Vagina (tissue), 2 donors: Measurements from ENCODE around the gene CFAP92. TPM values are rescaled to one million over a fixed set of nuclear protein-coding genes. Genes with fewer than 3 reads are reported as not detected.

Experiments used
- DNase-seq, 2 donors: peaks; one replicate each; pipeline ENCODE4 v3.0.0-alpha.2; 2017; ENCODE audit errors: extremely low spot score in 2 of 2
- H3K27ac ChIP-seq: fragments of 200-600 bp; sonication (generic); one replicate; pipeline ENCODE4 v1.5.1; 2019
- H3K27me3 ChIP-seq: fragments of 200-600 bp; sonication (generic); one replicate; pipeline ENCODE4 v1.5.1; 2019
- H3K36me3 ChIP-seq, 2 donors: fragments of 200-600 bp; sonication (generic); one replicate each; pipeline ENCODE4 v1.5.1; 2017 to 2019
- H3K4me1 ChIP-seq: fragments of 200-600 bp; sonication (generic); one replicate; pipeline ENCODE4 v1.5.1; 2019
- H3K4me3 ChIP-seq, 2 donors: fragments of 200-600 bp; sonication (generic); 1 replicate in 1 of 2; 2 replicates in 1 of 2; pipeline ENCODE4 v1.5.1; 2016 to 2019
- H3K9me3 ChIP-seq: fragments of 200-600 bp; sonication (generic); one replicate; pipeline ENCODE4 v1.5.1; 2019
- POLR2A ChIP-seq, 2 donors: fragments of 450-650 bp; IDR thresholded peaks; one replicate each; pipeline ENCODE4 v1.6.1; 2017; ENCODE audit warnings: antibody characterized with exemption in 2 of 2, mild to moderate bottlenecking in 2 of 2, moderate library complexity in 2 of 2
- POLR2AphosphoS5 ChIP-seq, 2 donors: sonication (generic); formaldehyde crosslinking; IDR thresholded peaks; one replicate each; pipeline ENCODE4 v1.9.0; 2017; ENCODE audit warnings: antibody characterized with exemption in 2 of 2, mild to moderate bottlenecking in 2 of 2, low read depth in 1 of 2; ENCODE audit not compliant: insufficient read depth in 1 of 2
- intact Hi-C: fragments of 100-400 bp; cut with DNase I; formaldehyde crosslinking; loops from one replicate; pipeline ENCODE4 v1.15.1; 2023
- total RNA-seq: library from RNA; depleted of rRNA; stranded (reverse); fragments of >200 nt; gene quantifications from one replicate; pipeline ENCODE4 v1.2.3, GENCODE V29; 2016
- TF ChIP-seq, protein P1 (sequence below), 3 experiments: fragments of 450-650 bp in 2 of 3; fragments of 200-600 bp in 1 of 3; sonication (generic) in 1 of 3; IDR thresholded peaks; one replicate each; pipeline ENCODE4 v1.5.1; 2017 to 2019; ENCODE audit warnings: antibody characterized with exemption in 3 of 3, mild to moderate bottlenecking in 2 of 3, moderate library complexity in 2 of 3

CFAP92 gene
- total RNA-seq, 1 donor from 2014 or later: not detected

DNA sequence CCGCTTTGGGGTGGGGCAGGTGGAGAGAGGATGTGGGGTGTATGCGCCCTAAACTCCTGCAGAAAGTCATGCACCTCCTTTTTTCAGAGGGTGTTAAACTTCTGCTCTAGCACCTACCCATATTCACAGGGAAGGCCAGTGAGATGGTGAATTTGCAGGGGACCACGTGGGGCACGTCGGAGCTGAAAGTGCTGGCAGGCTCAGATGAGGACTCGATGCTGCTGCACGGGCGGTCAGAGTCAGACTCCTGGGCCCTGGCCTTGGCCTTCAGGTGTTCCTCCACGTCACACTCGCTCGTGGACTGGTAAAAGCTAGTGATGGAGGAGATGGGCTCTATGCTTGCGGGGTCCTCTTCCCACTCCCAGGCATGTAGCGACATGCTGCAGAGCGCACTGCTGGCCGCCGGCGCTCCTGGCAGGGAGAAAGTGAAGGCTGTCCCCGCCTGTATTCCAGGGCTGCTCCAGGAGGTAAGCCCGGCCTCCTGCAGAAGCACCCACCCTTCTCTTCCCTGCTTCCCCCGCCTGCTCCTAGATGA lies 883 bp downstream of the CFAP92 start:
- DNase-seq: no peak
- no peak overlapping the region for H3K4me3 ChIP-seq
- no peaks in the 10 kb centered on the region for H3K36me3 ChIP-seq
- intact Hi-C loops: no loop called here
- no peaks in the 10 kb centered on the region for H3K27me3 ChIP-seq
- TF ChIP-seq POLR2A (IDR thresholded peaks at IDR 0.05) (no peak), POLR2AphosphoS5 (IDR thresholded peaks at IDR 0.05; ENCODE audit: insufficient read depth in 1 of 2, low read depth in 1 of 2) (no peak)
- TF ChIP-seq, protein P1, sequence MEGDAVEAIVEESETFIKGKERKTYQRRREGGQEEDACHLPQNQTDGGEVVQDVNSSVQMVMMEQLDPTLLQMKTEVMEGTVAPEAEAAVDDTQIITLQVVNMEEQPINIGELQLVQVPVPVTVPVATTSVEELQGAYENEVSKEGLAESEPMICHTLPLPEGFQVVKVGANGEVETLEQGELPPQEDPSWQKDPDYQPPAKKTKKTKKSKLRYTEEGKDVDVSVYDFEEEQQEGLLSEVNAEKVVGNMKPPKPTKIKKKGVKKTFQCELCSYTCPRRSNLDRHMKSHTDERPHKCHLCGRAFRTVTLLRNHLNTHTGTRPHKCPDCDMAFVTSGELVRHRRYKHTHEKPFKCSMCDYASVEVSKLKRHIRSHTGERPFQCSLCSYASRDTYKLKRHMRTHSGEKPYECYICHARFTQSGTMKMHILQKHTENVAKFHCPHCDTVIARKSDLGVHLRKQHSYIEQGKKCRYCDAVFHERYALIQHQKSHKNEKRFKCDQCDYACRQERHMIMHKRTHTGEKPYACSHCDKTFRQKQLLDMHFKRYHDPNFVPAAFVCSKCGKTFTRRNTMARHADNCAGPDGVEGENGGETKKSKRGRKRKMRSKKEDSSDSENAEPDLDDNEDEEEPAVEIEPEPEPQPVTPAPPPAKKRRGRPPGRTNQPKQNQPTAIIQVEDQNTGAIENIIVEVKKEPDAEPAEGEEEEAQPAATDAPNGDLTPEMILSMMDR (IDR thresholded peaks at IDR 0.05): no peak
- no peak overlapping the region for H3K27ac ChIP-seq
- no peaks in the 10 kb centered on the region for H3K9me3 ChIP-seq
- peaks cover 14% of the 10 kb centered on the region for H3K4me1 ChIP-seq

DNA sequence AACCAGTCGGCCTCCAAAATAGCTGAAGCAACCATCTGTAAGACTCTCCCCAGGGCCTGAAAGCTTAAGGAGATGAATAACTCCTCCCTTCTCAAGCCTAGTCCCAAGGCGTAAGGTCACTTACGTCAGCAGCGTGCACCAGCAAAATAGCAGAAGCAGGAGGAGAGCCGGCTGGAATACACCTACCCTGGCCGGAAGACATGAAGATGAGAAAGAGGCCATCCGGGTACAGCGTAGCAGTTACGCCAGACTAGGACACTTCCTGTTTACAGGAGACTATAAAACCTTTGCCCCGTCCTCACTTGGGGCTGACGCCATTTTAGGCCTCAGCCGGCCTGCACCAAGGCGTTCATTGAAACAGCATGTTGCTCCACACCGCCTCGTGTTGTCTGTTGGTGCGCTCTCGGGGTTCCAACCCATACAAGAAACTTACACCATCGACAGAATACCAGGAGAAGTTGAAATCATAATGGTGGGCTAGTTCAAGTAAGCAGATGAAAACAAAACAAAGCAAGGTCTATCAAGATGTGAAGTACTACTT lies 2.5 kb downstream of the CFAP92 start:
- H3K27ac ChIP-seq: no peak overlapping the region
- TF ChIP-seq POLR2A (IDR thresholded peaks at IDR 0.05): no peak
- no peak for TF ChIP-seq POLR2AphosphoS5 (IDR thresholded peaks at IDR 0.05; ENCODE audit: insufficient read depth in 1 of 2, low read depth in 1 of 2)
- TF ChIP-seq, protein P1 (IDR thresholded peaks at IDR 0.05): no peak
- intact Hi-C loops: no loop called here

DNA sequence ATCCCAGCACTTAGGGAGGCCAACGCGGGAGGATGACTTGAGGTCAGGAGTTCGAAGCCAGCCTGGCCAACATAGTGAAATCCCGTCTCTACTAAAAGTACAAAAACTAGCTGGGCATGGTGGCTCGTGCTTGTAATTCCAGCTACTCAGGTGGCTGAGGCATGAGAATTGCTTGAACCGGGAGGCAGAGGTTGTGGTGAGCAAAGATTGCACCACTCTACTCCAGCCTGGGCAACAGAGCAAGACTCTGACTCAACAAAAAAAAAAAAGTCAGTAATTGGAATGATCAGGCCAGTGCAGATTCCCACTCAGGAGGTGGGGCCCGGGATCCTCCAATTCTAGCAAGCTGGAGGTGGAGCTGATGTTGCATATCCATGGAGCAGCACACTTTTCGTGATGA lies 5.6 kb downstream of the CFAP92 start:
- DNase-seq: no peak
- no peak overlapping the region for H3K27ac ChIP-seq
- intact Hi-C loops: no loop called here
- no peaks in the 10 kb centered on the region for H3K27me3 ChIP-seq
- H3K9me3 ChIP-seq: no peaks in the 10 kb centered on the region
- no peak overlapping the region for H3K4me3 ChIP-seq
- TF ChIP-seq POLR2A (IDR thresholded peaks at IDR 0.05) (no peak), POLR2AphosphoS5 (IDR thresholded peaks at IDR 0.05; ENCODE audit: insufficient read depth in 1 of 2, low read depth in 1 of 2) (no peak)
- TF ChIP-seq, protein P1 (IDR thresholded peaks at IDR 0.05): no peak
- H3K36me3 ChIP-seq: no peaks in the 10 kb centered on the region
- H3K4me1 ChIP-seq: no peaks in the 10 kb centered on the region

More for the DNA sequence above, 2.5 kb downstream of the CFAP92 start:
- no peaks in the 10 kb centered on the region for H3K36me3 ChIP-seq
- H3K4me1 ChIP-seq: peaks cover 14% of the 10 kb centered on the region
- DNase-seq: no peak
- no peak overlapping the region for H3K4me3 ChIP-seq
- H3K9me3 ChIP-seq: no peaks in the 10 kb centered on the region
- H3K27me3 ChIP-seq: no peaks in the 10 kb centered on the region

DNA sequence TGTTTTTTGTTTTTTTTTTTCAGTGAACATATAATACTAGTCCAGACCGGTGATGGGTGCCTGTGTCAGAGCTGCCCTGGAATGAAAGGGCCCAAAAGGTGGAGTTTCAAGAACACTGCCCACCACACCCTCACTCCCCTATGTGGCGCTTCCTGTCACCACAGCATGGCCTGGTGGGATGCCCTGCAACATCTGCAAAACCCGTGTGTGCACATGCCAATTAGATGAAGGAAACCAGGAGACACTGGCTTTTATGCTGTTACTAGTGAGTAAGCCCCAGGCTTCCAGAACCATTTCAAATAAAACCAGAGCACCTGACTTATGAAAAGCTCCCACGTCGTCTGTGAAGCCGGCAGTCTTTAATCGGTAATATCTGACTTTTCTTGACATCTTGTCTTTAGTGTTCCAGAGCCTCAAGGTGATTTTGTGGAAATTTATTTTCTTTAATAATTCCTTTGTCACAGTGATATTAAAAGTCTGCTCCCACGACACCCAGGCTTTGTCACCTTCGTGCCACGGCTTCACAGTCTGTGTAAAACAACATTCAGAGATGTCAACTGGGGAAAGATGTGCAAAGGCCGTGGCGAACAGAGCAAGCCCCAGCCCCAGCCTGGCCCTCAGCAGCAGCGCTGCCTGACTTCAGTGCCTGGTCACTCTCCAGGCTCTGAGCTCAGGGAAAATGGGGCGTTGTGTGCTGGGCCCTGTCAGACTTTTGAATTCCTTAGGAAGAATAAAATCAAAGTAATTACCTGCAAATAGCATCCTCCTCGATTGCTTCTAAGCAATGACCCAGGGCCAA lies 6.4 kb downstream of the CFAP92 start:
- intact Hi-C loops: no loop called here
- H3K4me1 ChIP-seq: no peaks in the 10 kb centered on the region
- no peak overlapping the region for H3K27ac ChIP-seq
- no peaks in the 10 kb centered on the region for H3K9me3 ChIP-seq
- no peaks in the 10 kb centered on the region for H3K27me3 ChIP-seq
- no peaks in the 10 kb centered on the region for H3K36me3 ChIP-seq
- no peak for DNase-seq
- H3K4me3 ChIP-seq: no peak overlapping the region
- TF ChIP-seq POLR2AphosphoS5 (IDR thresholded peaks at IDR 0.05; ENCODE audit: insufficient read depth in 1 of 2, low read depth in 1 of 2): no peak
- no peak for TF ChIP-seq POLR2A (IDR thresholded peaks at IDR 0.05)
- TF ChIP-seq, protein P1 (IDR thresholded peaks at IDR 0.05): no peak

DNA sequence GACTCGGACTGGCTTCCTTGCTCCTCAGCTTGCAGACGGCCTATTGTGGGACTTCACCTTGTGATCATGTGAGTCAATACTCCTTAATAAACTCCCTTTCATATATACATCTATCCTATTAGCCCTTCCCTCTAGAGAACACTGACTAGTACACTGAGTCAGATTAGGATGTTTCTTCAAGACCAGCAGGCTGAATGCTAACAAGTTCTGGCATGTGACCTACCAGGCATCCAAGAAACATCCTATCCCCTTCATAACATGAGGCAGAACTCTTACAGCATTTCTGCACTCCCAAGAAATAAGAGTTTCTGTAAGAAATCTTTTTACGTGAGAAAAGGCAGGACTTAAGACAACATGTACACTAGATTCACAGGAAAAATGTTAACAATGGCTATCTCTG lies 9.3 kb downstream of the CFAP92 start:
- Histone ChIP-seq H3K4me3 (no peak overlapping the region), H3K4me1 (no peaks in the 10 kb centered on the region), H3K27me3 (no peaks in the 10 kb centered on the region), H3K9me3 (no peaks in the 10 kb centered on the region), H3K27ac (no peak overlapping the region), H3K36me3 (no peaks in the 10 kb centered on the region)
- no peak for TF ChIP-seq POLR2A (IDR thresholded peaks at IDR 0.05)
- no peak for TF ChIP-seq POLR2AphosphoS5 (IDR thresholded peaks at IDR 0.05; ENCODE audit: insufficient read depth in 1 of 2, low read depth in 1 of 2)
- TF ChIP-seq, protein P1 (IDR thresholded peaks at IDR 0.05): no peak
- intact Hi-C loops: no loop called here
- no peak for DNase-seq
